ENCODE data around the gene SLC28A3. TPM values are rescaled to one million over a fixed set of nuclear protein-coding genes. Genes with fewer than 3 reads are reported as not detected.
A peak's percentile ranks its signal among the peaks of the same experiment; 100 is the strongest.

The SLC28A3 gene
- total RNA-seq, 1 donor from 2014 or later, result 0.27 TPM

GRCh38 chr9:84266087-84266561, 74.4 kb downstream of the SLC28A3 start:
- DNase-seq (ENCODE audit: low spot score) (no peak), ATAC-seq (no peak)
- intact Hi-C loops (cut with DNase I), result no loop called here

DNA sequence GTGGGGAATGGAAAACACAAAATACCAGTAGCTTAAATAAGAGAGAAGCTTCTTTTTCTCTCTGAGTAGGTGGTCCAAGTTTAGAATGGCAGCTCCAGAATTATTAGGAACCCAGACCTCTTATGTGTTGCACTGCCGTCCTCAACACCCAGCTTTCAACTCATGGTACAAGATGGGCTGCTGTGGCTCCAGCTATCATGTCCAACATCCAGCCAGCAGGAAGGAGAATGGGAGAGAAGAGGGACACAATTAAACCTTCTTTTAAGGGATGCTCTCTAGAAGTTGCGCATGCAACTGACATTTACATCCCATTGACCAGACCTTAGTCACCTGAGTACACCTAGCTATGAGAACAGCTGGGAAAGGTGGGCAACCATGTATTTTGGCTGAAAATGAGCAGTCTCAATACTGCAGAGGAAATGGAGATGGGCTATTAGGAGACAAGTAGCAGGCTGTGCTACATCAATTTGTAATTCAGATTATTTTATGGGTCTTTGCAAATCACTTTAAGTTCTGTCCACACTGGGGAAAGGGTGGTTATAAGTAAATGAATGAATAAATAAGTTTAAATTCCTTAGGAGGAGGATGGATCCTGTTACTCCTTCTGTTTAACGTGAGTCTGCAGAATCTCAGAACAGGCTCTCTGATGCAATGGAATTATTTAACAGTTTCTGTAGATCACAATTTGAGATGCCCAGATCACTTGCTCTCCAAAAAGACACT, 76.1 kb downstream of the SLC28A3 start:
- intact Hi-C loops (cut with DNase I), result no loop called here
- DNase-seq (ENCODE audit: low spot score) (no peak), ATAC-seq (no peak)

GRCh38 chr9:84261070-84261746, 79.3 kb downstream of the SLC28A3 start:
- DNase-seq (ENCODE audit: low spot score) (peak; percentile 90), ATAC-seq (peak; percentile 96)
- intact Hi-C loops (cut with DNase I), result loop anchor here (2.0 kb wide), 1 partner anchor 324 kb away; no protein-coding TSS in a partner anchor

GRCh38 chr9:84258371-84258770, 82.2 kb downstream of the SLC28A3 start:
- no peak for DNase-seq (ENCODE audit: low spot score)
- intact Hi-C loops (cut with DNase I), result no loop called here
- no peak for ATAC-seq

- no peak for ATAC-seq
- intact Hi-C loops (cut with DNase I), result no loop called here
- DNase-seq (ENCODE audit: low spot score), result no peak
Measured at GRCh38 chr9:84255696-84256095, 84.9 kb downstream of the SLC28A3 start.

DNA sequence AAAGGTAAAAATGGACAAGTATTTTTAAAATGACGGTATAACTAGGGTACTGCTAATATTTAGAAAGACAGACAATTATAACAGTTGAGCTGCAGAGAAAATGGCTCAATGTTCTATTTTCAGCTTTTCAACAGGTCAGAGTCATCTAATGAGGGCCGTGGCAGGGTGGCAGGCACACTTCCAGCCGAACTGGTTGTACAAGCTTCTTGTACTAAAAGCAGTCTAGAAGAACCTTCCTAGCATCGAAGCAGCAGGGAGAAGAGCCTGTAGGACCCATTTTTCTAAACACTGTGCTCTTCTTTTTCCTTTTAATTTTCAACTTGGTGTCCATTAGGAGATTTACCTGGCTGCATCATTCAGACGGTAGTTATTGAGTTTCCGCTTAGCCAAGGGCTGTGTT, 85.6 kb downstream of the SLC28A3 start:
- DNase-seq (ENCODE audit: low spot score) (no peak), ATAC-seq (no peak)
- intact Hi-C loops (cut with DNase I), result no loop called here

DNA sequence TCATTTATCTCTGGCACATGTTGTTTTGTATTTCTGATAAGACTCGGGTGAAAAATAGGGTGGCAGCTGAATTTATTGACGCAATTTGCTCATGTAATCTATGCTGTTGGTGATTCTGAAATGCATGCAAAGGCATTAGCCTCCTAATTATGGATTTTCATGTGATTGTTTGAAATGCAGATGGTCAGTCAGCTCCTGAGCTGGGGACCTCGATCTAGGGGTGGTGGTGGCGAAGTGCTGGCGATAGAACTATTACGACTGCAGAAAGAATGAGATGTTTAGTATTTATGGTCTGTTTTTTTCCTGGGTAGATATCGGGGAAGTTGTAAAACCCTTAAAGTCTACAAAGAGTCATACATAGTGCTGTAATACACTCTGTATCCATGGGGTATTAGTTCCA, 88.6 kb downstream of the SLC28A3 start:
- intact Hi-C loops (cut with DNase I), result no loop called here
- DNase-seq (ENCODE audit: low spot score), result no peak
- no peak for ATAC-seq

DNA sequence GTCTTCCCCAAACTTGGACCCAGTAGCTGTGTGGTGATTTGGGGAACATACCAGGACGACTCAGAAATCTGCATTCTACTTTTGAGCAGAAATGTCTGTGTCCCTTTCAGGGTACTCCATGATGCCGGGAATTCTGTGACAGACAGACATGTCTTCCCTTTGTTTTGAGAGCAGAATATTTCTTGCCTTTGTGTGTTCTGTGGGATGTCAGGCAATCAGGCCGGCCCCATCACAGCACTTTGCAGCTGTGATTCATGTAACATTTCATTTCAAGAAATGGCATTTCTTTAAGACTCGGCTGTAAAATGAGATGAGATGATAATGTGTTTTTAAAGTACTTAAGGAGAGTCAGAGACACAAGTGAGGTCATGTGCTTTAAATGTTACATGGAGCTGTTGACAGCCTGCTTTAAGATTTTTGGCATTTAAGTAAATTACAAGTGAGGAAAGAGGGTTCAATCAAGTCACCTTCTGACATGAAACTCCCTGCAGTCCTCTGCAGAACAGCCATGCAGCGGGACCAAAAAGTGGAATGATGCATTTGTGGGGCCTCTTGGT, 98.7 kb downstream of the SLC28A3 start:
- intact Hi-C loops (cut with DNase I), result no loop called here
- no peak for DNase-seq (ENCODE audit: low spot score)
- no peak for ATAC-seq

GRCh38 chr9:84239343-84239742, 101.2 kb downstream of the SLC28A3 start:
- DNase-seq (ENCODE audit: low spot score) (no peak), ATAC-seq (no peak)
- intact Hi-C loops (cut with DNase I), result no loop called here

DNA sequence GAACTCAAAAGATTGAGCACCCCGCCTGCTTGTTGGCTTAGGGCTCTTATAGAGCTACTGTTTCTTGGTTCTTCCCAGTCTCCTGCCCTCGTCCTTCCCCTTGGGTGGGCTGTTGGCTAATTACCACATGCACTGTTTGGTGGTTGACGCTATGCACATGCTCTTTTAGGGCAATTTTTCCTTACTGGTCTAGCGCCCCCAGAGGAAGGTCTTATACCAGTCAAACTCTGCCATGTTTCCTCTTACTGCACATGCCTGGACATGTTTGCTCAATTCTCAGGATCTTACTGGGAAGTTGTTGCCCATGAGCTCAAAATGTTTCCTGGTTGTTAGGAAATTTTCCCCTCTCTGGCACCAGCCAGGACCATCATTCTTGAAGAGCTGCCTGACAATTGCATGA, 101.9 kb downstream of the SLC28A3 start:
- DNase-seq (ENCODE audit: low spot score), result no peak
- intact Hi-C loops (cut with DNase I), result no loop called here
- no peak for ATAC-seq

DNA sequence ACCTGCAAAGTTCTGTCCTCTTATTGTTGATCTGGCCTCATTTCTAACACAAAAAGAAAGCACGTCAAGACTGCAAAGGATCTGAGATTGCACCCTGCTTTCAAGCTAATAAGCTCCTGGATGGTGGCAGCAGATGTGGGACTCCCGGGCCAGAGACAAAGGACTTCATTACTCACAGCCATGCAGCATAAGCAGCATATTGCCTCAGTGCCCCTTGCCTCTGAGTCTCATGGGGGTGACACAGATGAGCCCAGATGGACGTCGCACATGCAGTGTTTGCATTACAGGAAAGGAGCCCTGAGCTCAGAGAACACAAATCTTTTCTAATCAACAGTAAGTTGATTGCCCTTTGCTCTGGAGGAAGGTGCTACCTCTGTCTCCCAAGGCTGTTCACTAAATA, 105.0 kb downstream of the SLC28A3 start:
- intact Hi-C loops (cut with DNase I), result no loop called here
- ATAC-seq (no peak), DNase-seq (ENCODE audit: low spot score) (no peak)

DNA sequence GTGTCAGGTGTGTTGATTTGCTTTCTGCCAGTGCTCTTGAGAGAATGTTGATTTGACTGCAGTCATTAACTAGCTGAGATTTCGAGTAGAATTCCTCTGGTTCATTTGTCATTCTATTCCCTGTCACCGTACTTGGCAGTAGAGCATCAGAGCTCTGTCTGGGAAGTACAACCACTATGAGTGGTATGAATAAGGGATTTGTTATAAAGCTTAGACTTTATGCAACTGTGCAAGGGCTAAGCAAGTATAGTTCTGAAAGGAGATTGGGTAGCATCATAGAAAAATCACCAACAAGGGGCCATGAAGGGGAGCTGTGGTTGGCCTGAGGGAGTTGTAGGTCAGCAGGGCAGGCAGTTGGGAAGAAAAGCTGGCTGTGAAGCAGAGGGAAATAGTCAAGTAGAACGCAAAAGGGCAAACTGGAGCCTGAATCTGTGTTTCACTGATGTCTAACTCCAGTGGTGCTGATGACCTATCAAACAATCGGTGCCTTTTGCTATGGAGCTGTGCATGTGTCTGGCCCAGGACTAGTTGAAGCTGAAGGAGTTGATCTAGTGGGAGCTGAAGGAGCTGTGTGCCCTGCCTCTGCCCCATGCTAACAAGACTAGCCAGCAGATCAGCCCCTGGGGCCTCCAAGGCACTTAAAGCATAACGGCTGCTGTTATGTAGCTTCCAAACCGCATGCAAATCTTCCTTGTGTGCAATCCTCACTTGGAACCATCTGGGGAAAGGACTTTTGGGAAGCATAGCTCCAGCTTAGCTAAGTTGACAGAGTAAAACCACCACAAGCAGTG, 110.0 kb downstream of the SLC28A3 start:
- intact Hi-C loops (cut with DNase I), result no loop called here
- ATAC-seq (peak; percentile 94), DNase-seq (ENCODE audit: low spot score) (peak; percentile 59)

GRCh38 chr9:84229191-84229590, 111.4 kb downstream of the SLC28A3 start:
- ATAC-seq (no peak), DNase-seq (ENCODE audit: low spot score) (no peak)
- intact Hi-C loops (cut with DNase I), result no loop called here

DNA sequence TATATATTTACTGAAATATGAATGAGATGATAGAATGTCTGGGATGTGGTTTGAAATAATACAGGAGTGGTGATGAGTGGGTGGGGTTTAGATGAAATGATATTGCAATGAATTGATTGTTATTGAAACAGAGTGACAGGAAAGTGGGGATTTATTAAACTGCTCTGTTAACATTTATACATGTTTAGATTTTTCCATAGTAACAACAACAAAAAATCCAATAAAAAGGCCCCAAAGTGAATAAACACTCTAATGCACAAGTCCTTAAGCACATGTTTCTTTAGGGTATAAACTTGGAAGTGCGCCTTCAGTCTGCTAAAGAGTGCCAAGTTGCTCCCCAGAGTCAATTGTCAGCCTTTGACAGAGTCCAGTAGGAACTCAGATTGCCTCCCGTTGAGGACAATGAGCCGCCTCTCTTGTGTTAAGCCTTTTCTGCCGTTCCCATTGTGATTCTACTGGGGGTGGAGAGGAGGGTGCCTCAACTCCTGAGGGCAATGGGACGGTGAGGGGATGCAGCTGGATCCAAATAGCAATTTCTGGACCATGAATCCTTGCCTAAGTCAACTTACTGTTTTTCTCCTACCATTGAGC, 112.3 kb downstream of the SLC28A3 start:
- ATAC-seq (no peak), DNase-seq (ENCODE audit: low spot score) (no peak)
- intact Hi-C loops (cut with DNase I), result no loop called here

GRCh38 chr9:84226126-84226525, 114.4 kb downstream of the SLC28A3 start:
- intact Hi-C loops (cut with DNase I), result no loop called here
- ATAC-seq (no peak), DNase-seq (ENCODE audit: low spot score) (no peak)
